Activated T-cell treated with anti-CD3 and anti-CD28 coated beads for 4 hours (primary cell): ENCODE measurements around the gene UIMC1.
"Not testable (repeated sequence)": the region's sequence is repeated elsewhere in the genome, so short reads cannot be mapped to it uniquely, and the experiment has no call there.

Source experiments
- DNase-seq: peaks from one replicate; pipeline ENCODE4 v3.0.0-alpha.2; 2020

UIMC1 gene

DNA sequence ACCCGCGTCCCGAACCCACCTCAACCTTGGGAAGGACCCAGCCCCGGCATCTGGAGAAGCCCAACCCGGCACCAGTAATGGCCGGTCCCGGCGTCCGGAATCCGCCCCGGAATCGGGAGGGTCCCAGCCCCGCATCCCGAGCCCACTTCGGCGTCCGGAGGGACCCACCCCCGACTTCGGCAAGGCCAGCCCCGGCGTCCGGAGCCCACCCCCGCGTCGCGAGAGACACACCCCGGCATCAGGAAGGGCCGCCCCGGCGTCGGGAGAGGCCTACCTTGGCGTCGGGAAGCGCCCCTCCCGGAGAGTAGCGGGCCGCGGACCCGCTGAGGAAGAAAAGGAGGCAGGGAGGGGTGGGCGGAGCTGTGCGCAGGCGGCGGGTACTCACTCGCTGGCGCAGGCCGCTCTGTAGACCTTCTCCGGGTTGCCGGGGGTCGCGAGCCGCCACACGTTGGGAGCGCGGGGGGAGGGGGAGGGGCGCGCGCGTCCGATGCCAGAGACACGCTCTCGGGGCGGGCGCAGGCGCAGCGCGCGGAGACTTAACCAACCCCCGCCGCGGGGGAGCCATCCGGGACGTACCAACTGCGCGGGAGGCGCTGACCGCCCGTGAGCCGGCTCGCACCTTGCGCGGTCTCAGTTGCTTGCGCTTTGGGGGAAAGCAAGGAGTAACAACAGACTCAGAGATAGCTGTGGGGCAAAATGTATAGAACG lies at the start of gene UIMC1:
TSS of gene UIMC1 (minus strand) at position 515 of the 708 bp plus-strand sequence. CDS start 24,164 bp downstream, outside the sequence.
- peak; percentile 92 for DNase-seq

DNA sequence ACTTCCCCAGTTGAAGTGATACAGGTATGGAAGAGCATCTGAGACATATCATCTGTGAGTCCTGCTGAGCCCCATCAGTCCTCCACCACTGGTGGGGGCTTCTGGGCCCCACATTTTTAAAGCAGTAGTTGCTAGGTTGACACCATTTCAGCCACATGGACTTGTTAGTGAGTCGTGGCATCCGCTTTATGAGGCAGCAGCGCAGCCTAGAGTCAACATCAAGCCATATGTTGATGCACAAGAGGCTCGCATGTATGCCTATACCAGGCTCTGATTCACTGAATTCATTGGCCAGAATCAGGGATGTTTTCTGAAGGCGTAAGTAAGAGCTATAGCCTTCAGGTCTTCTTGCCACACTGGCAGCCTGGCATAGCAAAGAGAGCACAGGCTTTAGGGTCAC lies 42.7 kb upstream of the UIMC1 start:
- no peak for DNase-seq

DNA sequence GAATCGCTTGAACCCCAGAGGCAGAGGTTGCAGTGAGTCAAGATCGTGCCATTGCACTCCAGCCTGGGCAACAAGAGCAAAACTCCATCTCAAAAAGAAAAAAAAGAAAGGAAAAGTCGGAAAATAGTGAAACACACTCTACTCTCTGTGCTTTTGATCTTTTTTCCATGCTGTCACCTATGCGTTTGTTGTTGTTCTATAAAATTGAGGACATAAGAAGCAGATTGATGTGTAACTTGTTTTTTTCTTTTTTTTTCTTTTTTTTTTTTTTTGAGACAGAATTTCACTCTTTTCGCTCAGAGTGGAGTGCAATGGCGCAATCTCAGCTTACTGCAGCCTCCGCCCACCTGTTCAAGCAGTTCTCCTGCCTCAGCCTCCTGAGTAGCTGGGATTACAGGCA lies 42.0 kb upstream of the UIMC1 start:
- DNase-seq = not testable (repeated sequence)

DNA sequence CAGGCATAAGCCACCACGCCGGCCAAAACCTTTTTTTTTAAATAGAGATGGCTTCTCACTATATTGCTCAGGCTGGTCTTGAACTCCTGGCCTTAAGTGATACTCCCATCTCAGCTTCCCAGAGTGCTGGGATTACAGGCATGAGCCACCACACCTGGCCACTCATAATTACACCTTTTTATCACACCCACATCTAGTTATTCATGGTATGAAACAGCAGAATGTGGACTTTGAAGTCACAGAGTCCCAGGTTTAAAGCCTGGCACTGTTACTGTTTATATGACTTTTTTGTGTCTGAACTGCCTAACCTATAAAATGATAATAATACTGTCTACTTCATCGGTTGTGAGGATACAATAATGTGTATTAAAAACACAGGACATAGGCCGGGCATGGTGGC lies 39.1 kb upstream of the UIMC1 start:
- no peak for DNase-seq

DNA sequence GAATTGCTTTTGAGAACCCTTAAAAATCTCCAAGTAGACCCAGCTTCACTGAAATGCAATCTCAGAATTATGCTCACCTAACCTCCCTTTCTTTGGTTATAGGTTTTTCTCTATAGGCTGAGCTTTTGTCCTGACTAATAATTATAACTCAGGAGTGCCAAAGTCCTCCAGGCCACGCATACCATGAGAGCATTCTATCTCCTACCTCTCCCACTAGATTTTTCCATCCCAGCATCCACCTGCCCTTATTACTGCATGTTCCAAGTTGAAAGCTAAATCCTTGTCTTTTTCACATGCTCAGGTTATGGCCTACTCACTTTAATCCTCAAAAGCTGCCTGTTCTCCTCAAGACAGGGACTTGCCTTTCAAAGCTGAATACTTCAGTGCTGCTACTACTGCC lies 38.1 kb upstream of the UIMC1 start:
- DNase-seq = no peak

DNA sequence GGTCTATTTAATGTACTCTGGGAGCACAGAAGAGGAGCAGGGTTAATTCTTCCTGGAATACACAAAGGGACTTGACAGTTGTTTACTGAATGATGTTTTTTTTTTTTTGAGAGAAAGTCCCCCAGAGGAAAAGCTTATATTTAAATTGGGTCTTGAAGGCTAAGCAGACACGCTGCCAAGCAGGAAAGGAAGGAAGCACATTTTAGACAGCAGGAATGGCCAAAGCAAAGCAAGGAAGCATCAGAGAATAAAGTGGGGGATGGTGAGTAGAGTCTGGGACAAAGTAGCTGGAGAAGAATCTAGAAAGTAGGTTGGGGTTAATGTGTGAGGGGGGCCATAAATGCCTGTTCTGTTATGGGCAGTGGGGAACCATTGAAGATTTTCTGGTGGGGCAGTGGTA lies 37.4 kb upstream of the UIMC1 start:
- no peak for DNase-seq

DNA sequence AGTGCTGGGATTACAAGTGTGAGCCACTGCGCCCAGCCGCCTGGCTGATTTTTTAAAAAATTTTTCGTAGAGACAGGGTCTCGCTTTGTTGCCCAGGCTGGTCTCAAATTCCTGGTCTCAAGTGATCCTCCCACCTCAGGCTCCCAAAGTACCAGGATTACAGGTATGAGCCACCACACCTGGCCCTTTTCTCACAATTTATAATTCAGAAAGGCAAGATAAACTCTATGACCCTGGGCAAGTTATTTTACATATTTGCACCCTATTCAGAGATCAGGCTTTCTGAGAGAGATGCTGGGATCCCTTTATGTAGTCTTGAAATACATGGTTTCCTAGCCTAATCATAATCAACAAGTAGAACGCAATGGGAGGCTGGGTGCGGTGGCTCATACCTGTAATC lies 36.5 kb upstream of the UIMC1 start:
- no peak for DNase-seq

DNA sequence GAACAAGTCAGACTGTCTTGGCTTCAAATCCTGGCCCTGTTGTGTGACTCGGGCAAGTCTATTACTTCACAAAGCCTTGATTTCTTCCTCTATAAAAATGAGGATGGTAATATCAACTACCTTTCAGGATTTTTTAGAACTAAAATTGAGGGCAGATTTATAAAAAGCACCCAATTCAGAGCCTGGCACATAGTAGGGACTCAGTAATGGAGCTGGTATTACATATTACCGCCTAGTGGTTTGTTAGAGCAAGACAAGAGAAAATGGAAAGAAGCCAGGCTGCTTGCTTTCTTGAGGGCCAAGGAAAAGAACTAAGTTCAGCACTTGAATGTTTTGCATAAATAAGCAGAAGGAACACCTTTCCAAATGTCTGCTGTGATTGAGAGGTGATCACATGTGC lies 35.4 kb upstream of the UIMC1 start:
- DNase-seq = no peak

DNA sequence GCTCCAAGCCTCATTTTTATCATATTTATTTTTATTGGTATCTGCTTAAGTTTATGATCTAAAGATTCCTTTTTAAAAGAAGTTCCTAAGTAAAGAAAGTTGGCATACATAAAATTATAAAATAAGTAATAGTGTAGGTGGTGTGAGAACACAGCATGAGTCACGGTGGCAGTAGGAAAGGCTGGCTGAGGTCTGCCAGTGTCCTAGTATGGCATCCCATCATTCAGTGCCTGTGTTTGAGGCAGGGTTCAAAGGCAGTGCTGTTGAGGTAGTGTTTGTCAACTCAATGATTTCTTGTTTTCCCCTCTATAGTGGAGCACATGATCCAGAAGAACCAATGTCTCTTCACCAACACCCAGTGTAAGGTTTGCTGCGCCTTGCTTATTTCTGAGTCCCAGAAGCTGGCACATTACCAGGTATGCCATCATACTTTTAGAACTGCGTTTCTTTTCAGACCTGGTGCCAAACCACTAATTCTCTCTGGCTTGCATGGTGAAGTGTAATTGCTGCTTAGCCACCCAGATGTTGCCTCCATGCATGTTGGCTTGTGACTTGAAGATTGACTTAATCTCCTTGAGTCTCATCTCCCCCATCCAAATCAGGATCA lies 34.3 kb upstream of the UIMC1 start:
- DNase-seq = no peak

DNA sequence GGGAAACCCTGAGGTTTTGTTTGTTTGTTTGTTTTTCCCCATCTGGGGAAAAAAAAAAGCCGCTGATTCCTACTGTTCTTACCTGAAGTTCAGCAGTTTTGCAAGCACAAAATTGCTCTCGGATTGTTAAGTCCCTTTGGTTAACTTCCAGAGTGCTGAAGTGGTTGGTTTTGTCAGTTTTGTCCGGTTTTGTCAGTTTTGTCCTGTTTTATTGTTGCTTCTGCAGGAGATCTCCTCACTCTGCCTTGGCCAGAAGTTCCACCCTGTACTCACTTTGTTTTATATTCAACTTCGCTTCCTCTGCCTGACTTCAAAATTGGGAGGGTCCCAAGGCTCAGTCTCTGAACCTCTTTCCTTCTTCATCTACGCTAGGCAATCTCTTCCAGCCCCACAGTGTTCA lies 30.3 kb upstream of the UIMC1 start:
- no peak for DNase-seq

DNA sequence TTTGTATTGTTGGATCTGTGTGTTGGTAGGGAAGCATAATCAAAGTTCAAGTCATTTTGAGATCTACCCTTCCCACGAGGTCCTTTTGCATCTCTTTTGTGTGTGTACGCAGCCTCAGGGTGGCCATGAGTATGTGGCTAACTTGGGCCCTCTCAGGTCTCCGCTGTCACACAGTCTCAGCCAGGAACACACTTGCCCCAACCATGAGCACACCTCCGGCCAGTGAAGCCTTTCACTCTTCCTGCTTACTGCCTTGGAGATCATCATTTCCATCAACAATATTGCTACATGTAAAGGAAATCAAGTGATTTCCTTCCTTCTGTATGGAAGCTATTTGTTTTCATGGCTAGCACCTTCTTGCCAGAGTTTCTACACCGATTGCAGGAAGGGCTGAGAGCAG lies 29.9 kb upstream of the UIMC1 start:
- DNase-seq = no peak

DNA sequence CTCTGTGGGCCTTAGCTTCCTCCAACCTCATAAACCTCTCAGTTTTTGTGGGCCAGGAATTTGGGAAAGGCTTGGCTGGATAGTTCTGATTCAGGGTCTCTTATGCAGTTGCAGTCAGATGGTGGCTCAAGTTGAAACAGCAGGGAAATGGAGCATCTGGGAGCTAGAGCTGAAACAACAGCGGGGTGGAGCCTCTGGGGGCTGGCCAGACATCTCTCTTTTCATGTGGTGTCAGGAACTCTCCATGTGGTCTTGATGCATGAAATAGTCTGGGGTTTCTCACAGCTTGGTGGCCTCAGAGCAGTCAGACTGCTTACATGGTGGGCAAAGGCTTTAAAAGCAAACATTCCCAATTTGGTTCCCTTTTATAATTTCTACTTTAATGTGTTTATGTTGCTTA lies 29.4 kb upstream of the UIMC1 start:
- DNase-seq = no peak

DNA sequence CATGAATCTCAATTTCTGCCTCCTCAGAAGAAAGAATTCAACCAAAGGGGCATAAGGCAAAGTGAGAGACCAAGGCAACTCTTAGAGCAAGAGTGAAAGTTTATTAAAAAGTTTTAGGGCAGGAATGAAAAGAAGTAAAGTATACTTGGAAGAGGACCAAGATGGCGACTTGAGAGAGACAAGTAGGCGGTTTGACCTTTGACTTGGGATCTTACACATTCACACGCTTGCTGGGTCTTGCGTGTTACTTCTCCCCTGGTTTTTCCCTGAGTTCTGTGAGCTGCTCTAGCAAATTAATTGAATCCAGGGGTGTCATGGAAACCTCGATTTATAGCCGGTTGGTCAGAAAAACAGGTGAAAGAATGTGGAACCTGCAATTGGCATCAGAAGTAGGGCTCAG lies 22.9 kb upstream of the UIMC1 start:
- no peak for DNase-seq

DNA sequence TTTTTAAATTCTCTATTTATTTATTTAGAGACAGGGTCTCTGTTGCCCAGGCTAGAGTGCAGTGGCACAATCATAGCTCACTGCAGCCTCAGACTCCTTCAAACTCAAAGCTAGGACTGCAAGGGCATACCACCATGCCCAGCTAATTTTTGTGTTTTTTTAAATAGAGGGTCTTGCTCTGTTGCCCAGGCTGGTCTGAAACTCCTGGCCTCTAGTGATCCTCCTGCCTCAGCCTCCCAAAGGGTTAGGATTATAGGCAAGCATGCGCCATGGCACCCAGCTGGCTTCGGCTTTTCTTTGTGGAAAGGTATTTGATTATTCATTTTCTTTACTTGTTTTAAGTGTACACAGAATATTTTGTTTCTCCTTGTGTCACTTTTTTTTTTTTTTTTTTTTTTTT lies 21.1 kb upstream of the UIMC1 start:
- no peak for DNase-seq

DNA sequence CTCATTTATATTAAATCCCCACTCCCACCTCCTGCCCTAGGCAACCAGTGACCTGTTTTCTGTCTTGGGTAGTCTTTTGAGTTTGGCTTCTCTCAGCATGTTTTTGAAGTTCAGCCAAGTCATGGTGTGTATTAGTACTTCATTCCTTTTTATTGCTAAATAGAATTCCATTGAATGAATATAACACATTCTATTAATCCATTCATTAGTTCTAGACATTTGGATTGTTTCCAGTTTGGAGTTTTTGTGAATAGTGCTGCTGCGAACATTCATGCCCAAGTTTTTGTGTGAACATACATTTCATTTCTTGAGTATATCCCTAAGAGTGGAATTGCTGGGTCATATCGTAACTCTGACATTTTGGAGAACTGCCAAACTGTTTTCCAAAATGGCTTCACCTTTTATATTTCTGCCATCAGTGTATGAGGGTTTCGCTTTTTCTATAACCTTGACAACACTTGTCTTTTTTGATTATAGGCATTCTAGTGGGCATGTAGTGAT lies 18.6 kb upstream of the UIMC1 start:
- DNase-seq = no peak

DNA sequence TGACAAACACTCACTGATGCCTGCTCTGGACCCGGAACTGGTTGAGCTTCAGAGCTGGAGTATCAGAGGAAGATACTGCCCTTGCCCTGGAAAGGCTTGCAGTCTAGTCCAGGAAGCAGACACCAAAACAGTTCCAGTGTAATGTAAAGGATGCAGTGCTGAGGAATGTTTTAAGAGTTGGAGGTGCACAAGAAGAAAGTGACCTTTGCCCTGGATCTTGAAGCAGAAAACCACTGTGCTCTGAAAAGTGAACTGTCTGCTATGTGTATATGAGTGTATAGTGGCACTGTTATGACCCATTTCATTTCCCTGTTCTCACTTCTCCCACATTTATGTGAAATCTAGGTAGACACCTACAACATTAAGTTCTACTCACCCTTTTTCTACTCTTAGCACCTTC lies 18.0 kb upstream of the UIMC1 start:
- DNase-seq = no peak

DNA sequence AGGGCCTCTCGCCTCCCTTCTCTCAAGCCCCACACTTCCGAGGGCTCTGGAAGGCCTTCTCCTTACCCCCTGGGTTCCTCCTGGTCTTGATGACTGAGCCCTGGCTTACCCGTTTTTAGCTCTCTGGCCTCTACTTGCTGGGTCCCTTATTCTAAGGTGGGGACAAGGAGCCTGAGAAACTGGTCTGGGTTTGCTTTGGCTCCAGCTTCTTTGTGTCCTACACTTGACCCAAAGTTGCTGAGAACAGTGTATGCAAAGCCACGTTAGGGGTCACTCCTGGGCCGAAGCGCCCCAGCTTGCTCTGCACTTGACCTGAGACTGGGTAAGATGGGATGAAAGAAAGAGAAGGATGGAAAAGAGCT lies 16.7 kb upstream of the UIMC1 start:
- no peak for DNase-seq

DNA sequence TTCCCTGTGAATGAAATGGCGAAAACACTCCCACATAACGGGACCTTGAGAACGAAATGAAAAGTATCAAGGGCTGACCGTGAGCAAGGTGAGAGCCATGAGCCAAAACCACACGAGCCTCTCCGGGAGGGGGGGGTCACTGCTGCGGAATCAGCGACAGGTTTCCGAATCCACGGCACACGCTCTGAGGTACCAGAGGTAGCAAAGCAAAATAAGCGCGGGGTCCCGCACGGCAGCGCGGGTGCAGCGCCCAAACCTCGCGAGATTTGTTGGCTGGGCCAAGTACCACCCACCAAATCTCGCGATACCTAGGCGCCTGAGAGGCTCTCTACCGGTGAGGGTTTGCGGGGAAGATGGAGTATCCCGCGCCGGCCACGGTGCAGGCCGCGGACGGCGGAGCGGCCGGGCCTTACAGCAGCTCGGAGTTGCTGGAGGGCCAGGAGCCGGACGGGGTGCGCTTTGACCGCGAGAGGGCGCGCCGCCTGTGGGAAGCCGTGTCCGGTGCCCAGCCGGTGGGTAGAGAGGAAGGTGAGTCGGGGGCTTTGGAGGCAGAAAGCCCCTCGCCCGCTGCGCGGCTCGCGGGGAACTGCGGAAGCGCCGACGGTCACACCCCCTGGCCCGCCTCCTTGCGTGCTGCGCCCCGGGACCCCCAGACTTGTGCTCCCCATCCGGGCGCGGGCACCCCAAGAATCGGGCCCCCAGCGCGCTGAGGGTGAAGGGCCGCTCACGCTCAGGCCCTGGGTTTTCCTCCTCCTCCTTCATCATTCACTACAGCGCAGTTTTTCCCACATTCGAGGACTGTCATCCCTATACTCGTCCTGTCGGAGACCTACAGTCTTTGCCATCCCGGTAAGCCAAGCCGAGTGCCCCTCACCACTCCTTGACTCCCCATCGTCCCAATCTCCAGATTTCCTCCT lies 16.1 kb upstream of the UIMC1 start, which contains the start of gene ZNF346:
TSS of gene ZNF346 (plus strand) at position 311 of the 917 bp plus-strand sequence. CDS start at position 354, 43 bp downstream.
- peak; percentile 87 for DNase-seq

DNA sequence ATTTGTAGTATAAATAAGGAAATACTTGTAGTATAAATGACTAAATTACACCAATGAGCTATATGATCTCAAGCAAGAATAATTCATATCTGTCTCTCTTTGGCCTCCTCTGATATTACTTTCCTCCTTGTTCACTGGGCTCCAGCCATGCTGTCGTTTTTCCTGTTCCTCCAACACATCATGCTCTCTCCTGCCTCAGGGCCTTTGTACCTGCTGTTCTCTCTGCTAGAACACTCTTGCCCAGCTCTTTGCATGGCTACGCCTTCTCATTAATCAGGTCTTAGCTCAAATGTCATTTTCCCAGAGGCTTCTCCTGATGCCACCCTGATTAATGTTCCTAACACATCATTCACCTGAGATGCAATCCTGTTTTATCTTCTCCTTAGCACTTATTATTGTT lies 13.5 kb upstream of the UIMC1 start:
- no peak for DNase-seq

DNA sequence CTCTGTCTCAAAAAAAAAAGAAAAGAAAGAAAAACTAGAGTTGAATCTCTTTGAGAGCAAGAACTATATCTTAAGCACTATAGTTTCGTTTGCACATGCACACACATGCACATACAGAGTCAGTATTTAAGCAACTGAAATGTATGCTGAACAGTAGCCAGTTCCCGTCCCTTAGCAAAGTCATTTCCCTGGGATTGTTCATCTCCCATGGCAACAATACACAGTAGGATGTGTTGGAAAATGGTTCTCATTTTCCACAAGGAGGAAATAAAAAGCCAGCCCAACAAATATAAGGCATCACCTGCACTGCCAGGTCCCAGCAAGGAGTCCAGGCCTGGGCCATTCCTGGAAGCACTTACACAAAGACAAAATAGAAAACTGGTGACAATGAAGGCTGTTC lies 11.8 kb upstream of the UIMC1 start:
- DNase-seq = no peak

DNA sequence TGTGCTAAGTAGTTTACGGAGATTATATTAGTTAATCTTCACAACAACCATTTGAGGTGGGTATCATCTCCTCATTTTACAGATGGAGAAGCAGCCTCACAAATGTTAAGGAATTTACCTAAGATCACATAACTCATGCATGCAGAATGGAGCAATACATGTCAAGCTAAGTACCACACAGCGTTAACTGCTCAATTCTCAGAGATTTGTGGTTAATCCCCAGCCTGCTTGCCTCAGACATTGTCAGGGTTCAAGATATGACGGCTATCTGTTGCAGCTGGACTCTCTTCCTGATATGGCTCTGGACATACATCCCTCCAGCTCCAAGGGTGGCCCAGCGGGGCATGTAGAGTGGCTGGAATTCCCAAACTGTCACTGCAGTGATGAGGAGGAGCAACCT lies 8.6 kb upstream of the UIMC1 start:
- no peak for DNase-seq

DNA sequence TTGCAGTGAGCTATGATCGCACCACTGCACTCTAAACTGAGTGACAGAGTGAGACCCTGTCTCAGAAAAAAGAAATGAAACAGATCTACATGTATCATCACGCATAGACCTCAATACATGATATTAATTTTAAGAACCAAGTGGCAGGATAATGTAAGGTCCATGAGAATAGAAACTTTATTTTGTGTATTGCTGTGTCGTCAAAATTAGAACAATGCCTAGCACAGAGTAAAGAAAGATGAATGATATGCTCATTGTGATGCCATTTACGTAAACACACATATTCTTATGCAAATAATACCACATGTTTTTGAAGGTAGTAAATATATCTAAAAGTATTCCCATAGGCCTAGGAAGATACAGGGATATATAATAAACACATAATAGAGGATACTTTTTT lies 3.6 kb upstream of the UIMC1 start:
- DNase-seq = no peak

DNA sequence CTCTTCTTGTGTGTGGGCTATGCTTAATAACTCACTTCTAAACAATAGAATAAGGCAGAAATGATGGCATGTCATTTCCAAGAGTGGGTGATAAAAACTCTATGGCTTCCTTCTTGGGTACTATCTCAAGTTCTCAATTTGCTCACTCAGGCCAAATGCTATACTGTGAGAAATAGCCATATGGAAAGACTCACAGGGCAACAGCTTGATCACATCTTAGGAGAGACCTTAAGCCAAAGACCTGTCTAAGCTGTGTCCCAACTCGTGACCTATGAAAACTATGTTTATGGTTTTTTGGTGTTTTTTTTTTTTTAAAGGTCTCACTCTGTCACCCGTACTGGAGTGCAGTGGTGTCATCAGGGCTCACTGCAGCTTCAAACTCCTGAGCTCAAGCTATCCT lies 2.1 kb upstream of the UIMC1 start:
- no peak for DNase-seq
